Activated naive CD8-positive, alpha-beta T cell (primary cell): ENCODE measurements around the gene SBK1.
"Not testable (repeated sequence)": the region's sequence is repeated elsewhere in the genome, so short reads cannot be mapped to it uniquely, and the experiment has no call there.

Experiments used
- H3K27ac Mint-ChIP-seq: one replicate; pipeline ENCODE4 v1.8.0; 2021; ENCODE audit warnings: mixed read lengths
- H3K27me3 Mint-ChIP-seq: one replicate; pipeline ENCODE4 v1.8.0; 2021; ENCODE audit warnings: mixed read lengths
- H3K36me3 Mint-ChIP-seq: one replicate; pipeline ENCODE4 v1.8.0; 2021; ENCODE audit warnings: mixed read lengths
- H3K4me1 Mint-ChIP-seq: one replicate; pipeline ENCODE4 v1.8.0; 2021; ENCODE audit warnings: low read depth, mixed read lengths
- H3K4me3 Mint-ChIP-seq: one replicate; pipeline ENCODE4 v1.8.0; 2021; ENCODE audit warnings: mild to moderate bottlenecking, mixed read lengths
- H3K9me3 Mint-ChIP-seq: one replicate; pipeline ENCODE4 v1.8.0; 2021; ENCODE audit warnings: low read depth, mixed read lengths

Gene SBK1

DNA sequence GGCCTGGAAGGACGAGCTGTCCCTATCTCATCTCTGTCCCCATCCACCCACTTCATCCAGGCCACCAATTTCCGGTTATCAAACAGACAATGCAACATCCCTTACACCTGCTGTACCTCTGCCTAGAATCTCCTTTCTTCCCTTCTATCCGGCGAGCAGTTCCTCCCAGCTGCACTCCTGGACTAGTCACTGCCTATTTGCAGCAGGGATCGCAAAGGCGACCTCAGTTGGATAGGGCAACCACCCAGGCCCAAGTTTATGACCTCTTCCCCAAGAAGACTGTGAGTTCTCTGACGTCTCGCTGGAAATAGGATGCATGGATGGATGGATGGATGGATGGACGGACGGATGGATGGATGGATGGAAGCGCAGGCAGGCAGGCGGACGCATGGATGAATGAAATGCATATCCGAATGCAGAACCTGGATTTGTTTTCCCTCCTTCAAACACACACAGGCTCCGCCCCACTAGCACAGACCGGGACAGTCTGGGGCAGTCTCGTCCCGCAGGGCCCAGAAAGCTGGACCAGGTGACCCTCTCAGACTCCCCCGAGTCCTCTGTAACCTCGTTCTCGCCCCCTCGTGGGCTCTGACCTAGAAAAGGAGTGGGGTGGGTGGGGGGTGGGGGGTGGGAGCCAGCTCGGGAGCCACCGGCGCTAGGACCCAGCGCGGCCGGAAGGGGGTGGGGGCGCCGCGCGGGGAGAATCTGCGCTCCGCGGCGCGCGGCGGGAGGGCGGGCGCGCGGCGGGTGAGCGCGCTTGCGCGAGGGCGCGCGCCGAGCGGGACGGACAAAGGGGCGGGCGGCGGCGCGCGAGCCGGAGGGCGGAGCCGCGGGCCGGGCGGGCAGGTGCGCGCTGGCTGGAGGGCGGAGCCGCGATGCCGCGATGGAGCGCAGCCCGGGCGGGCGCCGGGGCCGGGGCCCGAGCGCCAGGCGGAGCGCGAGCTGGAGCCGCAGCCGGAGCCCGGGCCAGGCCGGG, at the start of gene SBK1:
Gene SBK1 (plus strand): TSS at position 875 of the 976 bp plus-strand sequence. CDS start 24,867 bp downstream, outside the sequence.
- H3K4me1 Mint-ChIP-seq: peaks cover 57% of the 10 kb centered on the region
- H3K27me3 Mint-ChIP-seq: no peaks in the 10 kb centered on the region
- peak within 1 kb of the TSS; percentile 77 for H3K27ac Mint-ChIP-seq
- H3K4me3 Mint-ChIP-seq: peak within 1 kb of the TSS; percentile 88
- no peaks in the 10 kb centered on the region for H3K9me3 Mint-ChIP-seq
- no peaks in the 10 kb centered on the region for H3K36me3 Mint-ChIP-seq

DNA sequence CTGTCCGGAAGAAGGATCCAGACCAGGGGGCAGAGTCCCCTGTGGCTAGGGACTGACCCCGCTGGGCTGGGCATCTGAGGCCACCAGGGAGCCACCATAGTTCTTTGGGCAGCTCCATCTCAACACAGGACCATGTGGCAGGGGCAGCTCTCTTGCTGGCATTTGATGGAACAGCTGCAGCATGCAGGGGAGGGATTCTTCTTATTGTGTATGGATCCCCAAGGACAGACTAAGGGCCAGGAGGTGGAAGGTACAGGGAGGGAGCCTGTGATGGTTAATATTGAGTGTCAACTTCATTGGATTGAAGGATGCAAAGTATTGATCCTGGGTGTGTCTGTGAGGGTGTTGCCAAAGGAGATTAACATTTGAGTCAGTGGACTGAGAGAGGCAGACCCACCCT, 42.8 kb upstream of the SBK1 start:
- H3K27ac Mint-ChIP-seq, H3K9me3 Mint-ChIP-seq, H3K36me3 Mint-ChIP-seq, H3K4me1 Mint-ChIP-seq, H3K4me3 Mint-ChIP-seq, H3K27me3 Mint-ChIP-seq: not testable (repeated sequence)

DNA sequence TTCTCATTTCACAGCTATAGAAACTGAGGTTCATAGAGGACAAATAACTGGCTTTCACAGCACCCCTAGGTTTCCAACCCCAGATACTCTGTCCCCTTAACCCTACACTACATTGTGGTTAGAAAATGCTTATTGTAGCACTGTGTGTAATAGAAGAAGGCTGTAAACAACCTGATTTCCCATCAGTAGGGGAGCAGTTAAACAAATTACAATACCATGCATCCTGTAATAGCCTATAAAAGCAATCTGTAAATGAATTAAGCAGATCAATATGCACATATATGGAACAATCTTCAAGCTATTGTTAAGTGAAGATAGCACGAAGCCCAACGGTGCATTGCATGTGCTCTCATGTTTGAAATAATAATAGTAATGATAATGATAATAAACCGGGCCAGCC, 41.3 kb upstream of the SBK1 start:
- no peak overlapping the region for H3K27ac Mint-ChIP-seq
- no peaks in the 10 kb centered on the region for H3K36me3 Mint-ChIP-seq
- no peak overlapping the region for H3K4me3 Mint-ChIP-seq
- H3K9me3 Mint-ChIP-seq: no peaks in the 10 kb centered on the region
- H3K27me3 Mint-ChIP-seq: no peaks in the 10 kb centered on the region
- no peaks in the 10 kb centered on the region for H3K4me1 Mint-ChIP-seq

- H3K4me1 Mint-ChIP-seq: no peaks in the 10 kb centered on the region
- no peak overlapping the region for H3K27ac Mint-ChIP-seq
- no peaks in the 10 kb centered on the region for H3K27me3 Mint-ChIP-seq
- H3K36me3 Mint-ChIP-seq: no peaks in the 10 kb centered on the region
- no peaks in the 10 kb centered on the region for H3K9me3 Mint-ChIP-seq
- H3K4me3 Mint-ChIP-seq: no peak overlapping the region
Observed at GRCh38 chr16:28254158-28254557, 38.2 kb upstream of the SBK1 start.

GRCh38 chr16:28255838-28256237, 36.5 kb upstream of the SBK1 start:
- Mint-ChIP-seq H3K9me3 (no peaks in the 10 kb centered on the region), H3K4me1 (peaks cover 10% of the 10 kb centered on the region), H3K4me3 (no peak overlapping the region), H3K27me3 (no peaks in the 10 kb centered on the region), H3K27ac (no peak overlapping the region), H3K36me3 (no peaks in the 10 kb centered on the region)

DNA sequence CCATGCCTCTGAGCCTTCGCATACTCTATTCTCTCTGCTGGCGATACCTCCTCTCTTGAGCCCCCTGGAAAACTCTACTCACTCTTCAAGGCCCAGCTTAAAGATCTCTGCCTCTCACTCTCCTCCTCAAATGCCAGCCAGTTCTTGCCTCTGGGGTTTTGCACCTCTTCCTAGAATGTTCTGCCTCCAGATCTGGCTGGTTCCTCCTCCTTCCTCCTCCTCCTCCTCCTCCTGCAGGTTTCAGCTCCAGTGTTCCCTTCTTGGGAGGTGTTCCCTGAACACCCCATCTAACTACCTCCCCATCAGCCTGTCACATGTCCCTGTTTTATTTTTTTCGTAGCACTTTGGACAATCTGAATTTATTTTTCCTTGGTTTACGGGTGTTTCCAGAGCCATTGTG, 35.1 kb upstream of the SBK1 start:
- H3K36me3 Mint-ChIP-seq: no peaks in the 10 kb centered on the region
- no peak overlapping the region for H3K4me3 Mint-ChIP-seq
- H3K27ac Mint-ChIP-seq: no peak overlapping the region
- H3K4me1 Mint-ChIP-seq: peaks cover 11% of the 10 kb centered on the region
- H3K9me3 Mint-ChIP-seq: no peaks in the 10 kb centered on the region
- H3K27me3 Mint-ChIP-seq: no peaks in the 10 kb centered on the region

DNA sequence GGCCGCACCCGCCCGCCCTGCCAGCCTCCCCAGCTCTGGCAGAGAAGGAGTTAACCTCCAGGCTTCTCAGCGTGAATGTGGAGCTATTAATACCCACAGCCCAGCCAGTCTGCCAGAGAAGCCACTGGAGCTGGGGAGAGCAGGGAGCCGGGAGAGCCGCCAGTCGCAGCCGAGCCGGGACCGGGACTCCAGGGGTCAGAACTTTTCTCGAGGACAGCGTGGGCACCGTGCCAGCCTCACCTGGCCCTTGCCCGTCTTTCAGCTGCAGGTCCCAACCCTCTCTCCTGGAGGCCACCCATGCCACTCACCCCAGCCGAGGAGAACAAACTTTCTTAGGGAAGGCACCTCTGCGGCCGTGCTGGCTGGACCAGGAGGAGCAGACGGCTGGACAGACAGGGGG, 33.8 kb upstream of the SBK1 start:
- Mint-ChIP-seq H3K4me3 (no peak overlapping the region), H3K36me3 (no peaks in the 10 kb centered on the region), H3K9me3 (no peaks in the 10 kb centered on the region), H3K27ac (no peak overlapping the region), H3K27me3 (no peaks in the 10 kb centered on the region), H3K4me1 (peaks cover 11% of the 10 kb centered on the region)

DNA sequence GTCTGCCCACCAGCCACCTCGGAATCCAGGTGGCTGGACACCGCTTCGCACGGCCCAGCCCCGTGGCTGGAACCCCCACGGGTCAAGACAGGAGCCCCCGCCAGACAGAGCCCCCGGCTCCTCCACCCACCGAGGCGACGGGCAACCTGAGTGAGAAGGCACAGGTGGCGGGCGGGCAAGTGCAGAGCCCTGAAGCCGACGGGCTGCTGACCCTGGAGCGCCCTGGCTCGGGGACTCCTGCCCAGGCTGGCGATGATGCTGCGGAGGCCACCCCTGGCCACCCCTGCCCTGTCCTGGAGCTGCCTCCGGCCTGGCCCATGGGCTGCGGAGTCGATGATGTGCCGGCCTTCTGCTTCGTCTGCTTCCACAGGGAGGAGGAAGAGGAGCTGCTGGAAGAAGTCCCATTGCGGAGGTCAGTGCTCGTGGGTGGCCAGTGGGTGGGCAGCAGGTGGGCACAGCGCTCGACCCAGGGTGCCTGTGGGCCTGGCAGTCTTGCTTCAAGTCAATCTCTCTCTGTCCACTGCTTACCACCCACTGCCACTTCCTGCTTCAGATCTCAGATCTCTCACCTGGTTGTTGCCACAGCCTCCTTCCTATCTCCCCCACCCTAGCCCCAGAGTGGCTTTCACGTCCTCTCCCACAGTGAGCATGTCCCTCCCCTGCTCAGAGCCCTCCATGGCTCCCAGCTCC, 33.1 kb upstream of the SBK1 start:
- Mint-ChIP-seq H3K27me3 (no peaks in the 10 kb centered on the region), H3K27ac (no peak overlapping the region), H3K4me1 (peaks cover 11% of the 10 kb centered on the region), H3K4me3 (no peak overlapping the region), H3K9me3 (no peaks in the 10 kb centered on the region), H3K36me3 (no peaks in the 10 kb centered on the region)

GRCh38 chr16:28259781-28260150, 32.6 kb upstream of the SBK1 start:
- Mint-ChIP-seq H3K4me3 (no peak overlapping the region), H3K27me3 (no peaks in the 10 kb centered on the region), H3K4me1 (peaks cover 13% of the 10 kb centered on the region), H3K27ac (no peak overlapping the region), H3K9me3 (no peaks in the 10 kb centered on the region), H3K36me3 (no peaks in the 10 kb centered on the region)

- Mint-ChIP-seq H3K4me1 (peaks cover 13% of the 10 kb centered on the region), H3K36me3 (no peaks in the 10 kb centered on the region), H3K27me3 (no peaks in the 10 kb centered on the region), H3K4me3 (no peak overlapping the region), H3K9me3 (no peaks in the 10 kb centered on the region), H3K27ac (no peak overlapping the region)
Observed at GRCh38 chr16:28260193-28260592, 32.1 kb upstream of the SBK1 start.

DNA sequence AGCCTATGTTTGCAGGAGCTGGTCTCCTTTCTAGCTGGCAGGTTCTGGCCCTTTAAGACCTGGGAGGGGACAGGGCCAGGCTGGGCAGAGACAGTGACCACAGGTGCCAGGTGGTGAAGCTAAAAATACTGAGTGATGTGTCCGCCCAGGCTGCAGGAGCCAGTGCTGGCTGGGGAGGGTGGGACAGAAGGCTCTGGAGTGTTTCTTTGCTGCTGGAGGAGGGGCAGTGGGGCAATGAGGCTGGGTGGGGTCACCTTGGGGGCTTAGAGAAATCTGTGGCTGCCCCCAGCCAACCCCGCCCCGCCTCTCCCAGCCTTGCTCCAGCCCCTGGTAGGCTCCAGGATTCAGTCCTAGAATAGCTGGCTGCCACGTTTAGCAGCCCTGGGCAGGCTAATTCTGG, 30.4 kb upstream of the SBK1 start:
- Mint-ChIP-seq H3K36me3 (no peaks in the 10 kb centered on the region), H3K27me3 (no peaks in the 10 kb centered on the region), H3K27ac (no peak overlapping the region), H3K9me3 (no peaks in the 10 kb centered on the region), H3K4me3 (no peak overlapping the region), H3K4me1 (peaks cover 25% of the 10 kb centered on the region)

DNA sequence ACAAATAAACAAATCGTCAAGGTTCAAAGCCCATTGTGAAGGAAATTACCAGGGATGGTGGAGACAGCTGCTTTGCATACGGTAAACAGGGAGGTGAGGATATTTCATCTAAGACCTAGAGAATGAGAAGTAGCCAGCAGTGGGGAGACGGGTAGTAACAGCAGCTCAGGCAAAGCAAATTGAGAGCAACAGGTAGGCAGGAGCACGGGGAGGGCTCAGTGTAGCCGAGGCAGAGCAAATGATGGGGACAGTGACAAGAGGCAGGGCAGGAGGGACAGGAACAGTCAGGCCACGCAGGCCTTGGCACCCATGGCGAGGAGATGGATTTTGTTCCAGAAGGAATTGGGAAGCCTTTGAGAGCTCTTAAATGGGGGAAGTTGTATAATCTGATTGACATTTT, 29.0 kb upstream of the SBK1 start:
- no peaks in the 10 kb centered on the region for H3K36me3 Mint-ChIP-seq
- H3K27me3 Mint-ChIP-seq: no peaks in the 10 kb centered on the region
- no peak overlapping the region for H3K27ac Mint-ChIP-seq
- no peaks in the 10 kb centered on the region for H3K9me3 Mint-ChIP-seq
- no peak overlapping the region for H3K4me3 Mint-ChIP-seq
- peaks cover 25% of the 10 kb centered on the region for H3K4me1 Mint-ChIP-seq

GRCh38 chr16:28264656-28265055, 27.7 kb upstream of the SBK1 start:
- Mint-ChIP-seq H3K9me3 (no peaks in the 10 kb centered on the region), H3K4me3 (no peak overlapping the region), H3K4me1 (peaks cover 21% of the 10 kb centered on the region), H3K27ac (no peak overlapping the region), H3K27me3 (no peaks in the 10 kb centered on the region), H3K36me3 (no peaks in the 10 kb centered on the region)

DNA sequence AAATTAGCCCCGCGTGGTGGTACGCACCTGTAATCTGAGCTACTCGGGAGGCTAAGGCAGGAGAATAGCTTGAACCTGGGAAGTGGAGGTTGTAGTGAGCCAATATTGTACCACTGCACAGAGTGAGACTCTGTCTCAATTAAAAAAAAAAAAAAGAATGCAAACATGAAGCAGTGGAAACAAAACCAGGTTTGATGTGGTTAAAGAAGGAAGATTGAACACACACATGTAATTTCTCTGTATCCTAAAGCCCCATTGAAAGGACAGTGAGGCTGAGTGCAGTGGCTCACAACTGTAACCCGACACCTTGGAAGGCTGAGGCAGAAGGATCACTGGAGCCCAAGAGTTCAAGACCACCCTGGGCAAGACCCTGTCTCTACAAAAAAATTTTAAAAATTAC, 26.5 kb upstream of the SBK1 start:
- Mint-ChIP-seq H3K4me1 (peaks cover 15% of the 10 kb centered on the region), H3K4me3 (no peak overlapping the region), H3K27ac (no peak overlapping the region), H3K36me3 (no peaks in the 10 kb centered on the region), H3K27me3 (no peaks in the 10 kb centered on the region), H3K9me3 (no peaks in the 10 kb centered on the region)

GRCh38 chr16:28267356-28267755, 25.0 kb upstream of the SBK1 start:
- Mint-ChIP-seq H3K27me3 (no peaks in the 10 kb centered on the region), H3K4me3 (no peak overlapping the region), H3K4me1 (peaks cover 14% of the 10 kb centered on the region), H3K36me3 (no peaks in the 10 kb centered on the region), H3K9me3 (no peaks in the 10 kb centered on the region), H3K27ac (no peak overlapping the region)
